ENCODE results near the gene RNF220.
A peak's percentile ranks its signal among the peaks of the same experiment; 100 is the strongest.

RNF220 gene

GRCh38 chr1:44641126-44642102 is 236.4 kb downstream of the RNF220 start:
- no peak for DNase-seq

- peak; percentile 30 for DNase-seq
Measured at GRCh38 chr1:44642255-44642654, 237.2 kb downstream of the RNF220 start.

GRCh38 chr1:44642925-44643324 is 237.9 kb downstream of the RNF220 start:
- peak; percentile 31 for DNase-seq

GRCh38 chr1:44643721-44644334 is 238.8 kb downstream of the RNF220 start:
- peak; percentile 81 for DNase-seq

GRCh38 chr1:44644806-44645205 is 239.8 kb downstream of the RNF220 start:
- peak; percentile 24 for DNase-seq

- no peak for DNase-seq
Measured at GRCh38 chr1:44645476-44646244, 240.6 kb downstream of the RNF220 start.

- DNase-seq = no peak
Measured at GRCh38 chr1:44646261-44647110, 241.4 kb downstream of the RNF220 start.

GRCh38 chr1:44647896-44648295 is 242.8 kb downstream of the RNF220 start:
- DNase-seq = no peak

GRCh38 chr1:44648529-44649250 is 243.6 kb downstream of the RNF220 start:
- no peak for DNase-seq

- no peak for DNase-seq
Measured at GRCh38 chr1:44649788-44650158, 244.7 kb downstream of the RNF220 start.

- no peak for DNase-seq
Measured at GRCh38 chr1:44650159-44650831, 245.2 kb downstream of the RNF220 start.

- DNase-seq = no peak
Measured at GRCh38 chr1:44651069-44651468, 246.0 kb downstream of the RNF220 start.

- DNase-seq = peak; percentile 84
Measured at GRCh38 chr1:44652445-44653106, 247.5 kb downstream of the RNF220 start.

GRCh38 chr1:44653107-44653964 is 248.3 kb downstream of the RNF220 start:
- DNase-seq = no peak

- DNase-seq = no peak
Measured at GRCh38 chr1:44654621-44655187, 249.6 kb downstream of the RNF220 start.

GRCh38 chr1:44655609-44656008 is 250.6 kb downstream of the RNF220 start:
- peak; percentile 59 for DNase-seq

GRCh38 chr1:44659566-44659965 is 254.5 kb downstream of the RNF220 start:
- DNase-seq = no peak

GRCh38 chr1:44660176-44660575 is 255.1 kb downstream of the RNF220 start:
- no peak for DNase-seq
